Measurements from ENCODE around the gene FLNB.

FLNB gene

GRCh38 chr3:57992452-57993213 is 15.6 kb upstream of the FLNB start:
- TF ChIP-seq ZFX (IDR thresholded peaks at IDR 0.05) (no peak), CTCF (conservative IDR thresholded peaks at IDR 0.05) (no peak)
- no peak overlapping the region for H3K27ac ChIP-seq

GRCh38 chr3:57998366-57999283 is 9.6 kb upstream of the FLNB start:
- peak overlapping the region; percentile 81 for H3K27ac ChIP-seq
- no peak for TF ChIP-seq ZFX (IDR thresholded peaks at IDR 0.05)
- TF ChIP-seq CTCF (conservative IDR thresholded peaks at IDR 0.05): no peak

GRCh38 chr3:57999417-58000115 is 8.7 kb upstream of the FLNB start:
- peak overlapping the region; percentile 81 for H3K27ac ChIP-seq
- TF ChIP-seq CTCF (conservative IDR thresholded peaks at IDR 0.05) (no peak), ZFX (IDR thresholded peaks at IDR 0.05) (no peak)

- no peak overlapping the region for H3K27ac ChIP-seq
- TF ChIP-seq ZFX (IDR thresholded peaks at IDR 0.05): no peak
- no peak for TF ChIP-seq CTCF (conservative IDR thresholded peaks at IDR 0.05)
Measured at GRCh38 chr3:58000306-58001085, 7.7 kb upstream of the FLNB start.

GRCh38 chr3:58001086-58001467 is 7.1 kb upstream of the FLNB start:
- no peak for TF ChIP-seq CTCF (conservative IDR thresholded peaks at IDR 0.05)
- TF ChIP-seq ZFX (IDR thresholded peaks at IDR 0.05): no peak
- no peak overlapping the region for H3K27ac ChIP-seq

- H3K27ac ChIP-seq: no peak overlapping the region
- TF ChIP-seq ZFX (IDR thresholded peaks at IDR 0.05) (no peak), CTCF (conservative IDR thresholded peaks at IDR 0.05) (no peak)
Measured at GRCh38 chr3:58001979-58002378, 6.2 kb upstream of the FLNB start.
